Measurements from ENCODE around the gene CMTM1. TPM values are rescaled to one million over a fixed set of nuclear protein-coding genes. Genes with fewer than 3 reads are reported as not detected.

The CMTM1 gene
- total and polyA plus RNA-seq, 2 experiments from 2014 or later = 1.4 to 1.8 TPM

DNA sequence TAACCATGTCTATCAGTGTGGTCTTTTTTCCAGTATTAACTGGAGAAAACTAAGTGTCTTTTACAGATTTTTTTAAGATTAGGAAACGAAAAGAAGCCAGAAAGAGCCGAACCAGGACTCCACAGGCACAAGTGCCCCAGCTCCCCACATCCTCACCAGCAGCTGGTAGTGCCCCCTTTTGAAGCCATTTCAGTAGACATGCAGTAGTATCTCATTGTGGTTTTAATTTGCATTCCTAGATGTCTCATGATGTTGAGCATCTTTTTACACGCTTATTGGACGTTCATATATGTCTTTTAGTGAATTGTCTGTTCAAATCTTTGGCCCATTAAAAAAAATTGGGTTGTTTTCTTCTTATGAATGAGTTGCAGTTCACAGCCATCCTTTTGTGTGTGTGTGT lies 33.5 kb downstream of the CMTM1 start:
- Histone ChIP-seq H3K4me1 (ENCODE audit: insufficient read depth) (peaks cover 5% of the 10 kb centered on the region), H3K4me3 (no peak overlapping the region), H3K27ac (no peak overlapping the region), H4K20me1 (ENCODE audit: insufficient read depth, poor library complexity, severe bottlenecking) (no peaks in the 10 kb centered on the region), H2AFZ (no peak overlapping the region), H3K79me2 (no peaks in the 10 kb centered on the region), H3K9me3 (ENCODE audit: low read depth) (no peaks in the 10 kb centered on the region), H3K27me3 (no peaks in the 10 kb centered on the region), H3K36me3 (replicated peaks; ENCODE audit: insufficient read depth, low read depth) (no peaks in the 10 kb centered on the region), H3K4me2 (no peak overlapping the region), H3K9me2 (replicated peaks; ENCODE audit: insufficient read depth) (no peaks in the 10 kb centered on the region)
- no peak for DNase-seq (ENCODE audit: low spot score)
- no peak for TF ChIP-seq EZH2phosphoT487 (IDR thresholded peaks at IDR 0.05; ENCODE audit: low read depth, severe bottlenecking, unreplicated experiment)
- TF ChIP-seq, protein P1, sequence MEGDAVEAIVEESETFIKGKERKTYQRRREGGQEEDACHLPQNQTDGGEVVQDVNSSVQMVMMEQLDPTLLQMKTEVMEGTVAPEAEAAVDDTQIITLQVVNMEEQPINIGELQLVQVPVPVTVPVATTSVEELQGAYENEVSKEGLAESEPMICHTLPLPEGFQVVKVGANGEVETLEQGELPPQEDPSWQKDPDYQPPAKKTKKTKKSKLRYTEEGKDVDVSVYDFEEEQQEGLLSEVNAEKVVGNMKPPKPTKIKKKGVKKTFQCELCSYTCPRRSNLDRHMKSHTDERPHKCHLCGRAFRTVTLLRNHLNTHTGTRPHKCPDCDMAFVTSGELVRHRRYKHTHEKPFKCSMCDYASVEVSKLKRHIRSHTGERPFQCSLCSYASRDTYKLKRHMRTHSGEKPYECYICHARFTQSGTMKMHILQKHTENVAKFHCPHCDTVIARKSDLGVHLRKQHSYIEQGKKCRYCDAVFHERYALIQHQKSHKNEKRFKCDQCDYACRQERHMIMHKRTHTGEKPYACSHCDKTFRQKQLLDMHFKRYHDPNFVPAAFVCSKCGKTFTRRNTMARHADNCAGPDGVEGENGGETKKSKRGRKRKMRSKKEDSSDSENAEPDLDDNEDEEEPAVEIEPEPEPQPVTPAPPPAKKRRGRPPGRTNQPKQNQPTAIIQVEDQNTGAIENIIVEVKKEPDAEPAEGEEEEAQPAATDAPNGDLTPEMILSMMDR (IDR thresholded peaks at IDR 0.05; ENCODE audit: poor library complexity) = no peak
- TF ChIP-seq EZH2 (IDR thresholded peaks at IDR 0.05; ENCODE audit: borderline replicate concordance) = no peak
- WGBS (ENCODE audit: low lambda C conversion rate, missing lambda C conversion rate) = 93% methylated on average over 4 of the region's 4 CpGs

DNA sequence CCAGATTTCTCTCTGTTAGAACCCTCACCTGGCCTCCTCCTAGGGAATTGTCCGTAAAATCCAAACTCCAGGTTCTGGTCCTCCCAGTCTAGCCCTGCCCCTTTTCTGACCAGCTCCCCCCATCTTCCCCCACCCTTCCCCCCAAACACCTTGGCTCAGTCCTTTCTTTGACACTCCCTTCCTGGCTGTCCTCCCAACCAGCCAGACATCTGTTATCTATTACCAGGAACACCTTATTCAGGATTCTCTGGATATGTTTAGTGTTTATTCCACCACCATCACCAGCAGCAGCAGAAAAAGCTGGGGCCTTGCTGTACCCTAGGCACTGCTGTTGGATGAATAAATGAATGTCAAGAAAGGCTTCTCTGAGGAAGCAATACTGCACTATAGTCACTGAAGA lies 34.2 kb downstream of the CMTM1 start:
- 88% methylated on average over 1 of the region's 1 CpG for WGBS (ENCODE audit: low lambda C conversion rate, missing lambda C conversion rate)
- Histone ChIP-seq H3K27me3 (no peaks in the 10 kb centered on the region), H3K9me2 (replicated peaks; ENCODE audit: insufficient read depth) (no peaks in the 10 kb centered on the region), H4K20me1 (ENCODE audit: insufficient read depth, poor library complexity, severe bottlenecking) (no peaks in the 10 kb centered on the region), H3K4me2 (no peak overlapping the region), H3K4me3 (no peak overlapping the region), H3K9me3 (ENCODE audit: low read depth) (no peaks in the 10 kb centered on the region), H3K36me3 (replicated peaks; ENCODE audit: insufficient read depth, low read depth) (no peaks in the 10 kb centered on the region), H3K79me2 (peaks cover 7% of the 10 kb centered on the region), H3K27ac (no peak overlapping the region), H2AFZ (no peak overlapping the region), H3K4me1 (ENCODE audit: insufficient read depth) (peaks cover 5% of the 10 kb centered on the region)
- TF ChIP-seq EZH2 (IDR thresholded peaks at IDR 0.05; ENCODE audit: borderline replicate concordance) (no peak), EZH2phosphoT487 (IDR thresholded peaks at IDR 0.05; ENCODE audit: low read depth, severe bottlenecking, unreplicated experiment) (no peak)
- TF ChIP-seq, protein P1 (IDR thresholded peaks at IDR 0.05; ENCODE audit: poor library complexity) = no peak
- no peak for DNase-seq (ENCODE audit: low spot score)

DNA sequence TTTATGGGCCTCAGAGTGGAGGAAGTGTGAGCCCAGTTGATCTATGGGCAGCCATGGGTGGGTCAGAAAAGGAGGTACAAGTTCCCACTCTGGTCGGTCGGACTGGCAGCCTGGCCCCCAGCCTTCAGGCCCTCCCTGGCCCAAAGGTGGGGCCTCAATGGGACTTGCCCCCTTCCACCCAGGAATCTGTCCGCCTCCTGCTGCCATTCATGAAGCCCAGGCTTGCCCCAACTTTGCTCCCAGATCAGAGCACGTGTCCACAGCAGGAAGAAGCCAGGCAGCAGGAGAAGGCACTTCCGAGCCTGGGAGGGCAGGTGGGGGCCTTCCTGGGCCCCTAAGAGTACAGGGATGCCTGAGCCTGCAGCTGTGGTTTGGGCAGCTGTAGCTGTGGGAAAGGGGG lies 35.2 kb downstream of the CMTM1 start:
- DNase-seq (ENCODE audit: low spot score) = no peak
- Histone ChIP-seq H3K27me3 (no peaks in the 10 kb centered on the region), H2AFZ (no peak overlapping the region), H3K79me2 (peaks cover 17% of the 10 kb centered on the region), H3K27ac (peak overlapping the region; percentile 20), H3K4me1 (ENCODE audit: insufficient read depth) (peaks cover 12% of the 10 kb centered on the region), H3K9me3 (ENCODE audit: low read depth) (no peaks in the 10 kb centered on the region), H3K4me3 (no peak overlapping the region), H3K9me2 (replicated peaks; ENCODE audit: insufficient read depth) (no peaks in the 10 kb centered on the region), H3K36me3 (replicated peaks; ENCODE audit: insufficient read depth, low read depth) (no peaks in the 10 kb centered on the region), H4K20me1 (ENCODE audit: insufficient read depth, poor library complexity, severe bottlenecking) (peaks cover 10% of the 10 kb centered on the region), H3K4me2 (no peak overlapping the region)
- WGBS (ENCODE audit: low lambda C conversion rate, missing lambda C conversion rate) = 87% methylated on average over 5 of the region's 5 CpGs
- TF ChIP-seq EZH2 (IDR thresholded peaks at IDR 0.05; ENCODE audit: borderline replicate concordance) = no peak
- TF ChIP-seq EZH2phosphoT487 (IDR thresholded peaks at IDR 0.05; ENCODE audit: low read depth, severe bottlenecking, unreplicated experiment) = no peak
- TF ChIP-seq, protein P1 (IDR thresholded peaks at IDR 0.05; ENCODE audit: poor library complexity) = no peak

Measured in hepatocyte (in vitro differentiated cells).